K562 (cell line): ENCODE results near the gene ADM2. TPM values are rescaled to one million over a fixed set of nuclear protein-coding genes. Genes with fewer than 3 reads are reported as not detected.

ENCODE experiments used
- ATAC-seq: fragments of 200-7000 bp; cut with Tn5 transposase; 3 replicates; pipeline ENCODE4 v1.9.1; 2020; ENCODE audit warnings: moderate library complexity
- BruUV-seq: library from RNA; stranded (reverse); fragments of 400-500 nt; replicated peaks from 2 replicates; lab custom pipeline; 2021; lab: Mats Ljungman, UMichigan
- CTCF ChIA-PET: fragments of 300-600 bp; formaldehyde crosslinking; extraction: SDS; loops from one replicate; lab custom pipeline; 2021; ENCODE audit warnings: low intra/inter-chr PET ratio; lab: Yijun Ruan, JAX
- POLR2A ChIA-PET: fragments of 300-600, 350-650 bp; sonication (Branson Sonifier 250); formaldehyde crosslinking; extraction: SDS; loops from one replicate; lab custom pipeline; 2021; ENCODE audit warnings: antibody characterized with exemption, inconsistent platforms; lab: Yijun Ruan, JAX
- DNase-seq, 4 experiments: peaks; one replicate each; pipeline versions ENCODE4 v3.0.0 to v3.0.0-alpha.2; 2011 to 2018; ENCODE audit warnings: low spot score in 3 of 4, mixed read lengths in 3 of 4; ENCODE audit errors: extremely low read depth in 1 of 4
- FAIRE-seq: peaks from 2 replicates; lab custom pipeline; 2011; peaks lifted over from hg19 to GRCh38; lab: Jason Lieb, UNC
- H2AFZ ChIP-seq: 2 replicates; pipeline ENCODE4 v1.6.0; 2011; ENCODE audit warnings: low read depth, low read length, control low read depth, inconsistent platforms
- H3K27ac ChIP-seq: fragments of 200-600 bp; 3 replicates; pipeline ENCODE4 v1.8.0; 2011; ENCODE audit warnings: low read depth, mild to moderate bottlenecking, control low read depth, inconsistent platforms, low read length, moderate library complexity, mixed read lengths; ENCODE audit errors: extremely low read depth
- H3K27me3 ChIP-seq, 2 experiments: fragments of 300-600 bp in 1 of 2; 2 replicates in 1 of 2; 3 replicates in 1 of 2; pipeline versions ENCODE4 v1.6.0 to v1.8.0; 2011; ENCODE audit warnings: inconsistent platforms in 2 of 2, low read length in 2 of 2, mild to moderate bottlenecking in 1 of 2, mixed read lengths in 1 of 2, moderate library complexity in 1 of 2; ENCODE audit not compliant: control insufficient read depth in 2 of 2, insufficient read depth in 2 of 2
- H3K36me3 ChIP-seq: fragments of 300-600 bp; 3 replicates; pipeline ENCODE4 v1.8.0; 2011; ENCODE audit warnings: mild to moderate bottlenecking, low read length, inconsistent platforms; ENCODE audit not compliant: control insufficient read depth, insufficient read depth
- H3K4me1 ChIP-seq, 2 experiments: fragments of 200-600 bp in 1 of 2; replicated peaks in 1 of 2; 2 replicates in 1 of 2; 3 replicates in 1 of 2; pipeline versions ENCODE4 v1.5.1 to v1.8.0; 2011; ENCODE audit warnings: inconsistent platforms in 2 of 2, low read length in 2 of 2, mild to moderate bottlenecking in 1 of 2, mixed read lengths in 1 of 2, moderate library complexity in 1 of 2; ENCODE audit not compliant: control insufficient read depth in 2 of 2, insufficient read depth in 2 of 2
- H3K4me2 ChIP-seq: 2 replicates; pipeline ENCODE4 v1.6.1; 2011; ENCODE audit warnings: low read length, control low read depth, inconsistent platforms, mixed read lengths; ENCODE audit not compliant: insufficient read depth
- H3K4me3 ChIP-seq: fragments of 200-600 bp; sonication (generic), shearing (Covaris generic); 2 replicates; pipeline ENCODE4 v1.5.1; 2016; ENCODE audit warnings: control low read depth, inconsistent platforms
- H3K79me2 ChIP-seq: fragments of 200-600 bp; 3 replicates; pipeline ENCODE4 v1.8.0; 2011; ENCODE audit warnings: low read length, inconsistent platforms; ENCODE audit not compliant: control insufficient read depth, insufficient read depth
- H3K9ac ChIP-seq, 2 experiments: 2 replicates each; pipeline versions ENCODE4 v1.6.0 to v1.6.1; 2011; ENCODE audit warnings: low read depth in 2 of 2, low read length in 2 of 2, control low read depth in 1 of 2, inconsistent platforms in 1 of 2, mild to moderate bottlenecking in 1 of 2, mixed read lengths in 1 of 2; ENCODE audit not compliant: insufficient read depth in 1 of 2
- H3K9me1 ChIP-seq: one replicate; pipeline ENCODE4 v1.6.0; 2011; ENCODE audit warnings: inconsistent platforms, mild to moderate bottlenecking, low read length, moderate library complexity; ENCODE audit not compliant: control insufficient read depth, insufficient read depth
- H3K9me3 ChIP-seq: replicated peaks from 2 replicates; pipeline ENCODE4 v1.5.1; 2011; ENCODE audit warnings: low read depth, low read length, inconsistent platforms; ENCODE audit not compliant: control insufficient read depth, insufficient read depth
- H4K20me1 ChIP-seq: replicated peaks from 2 replicates; pipeline ENCODE4 v1.6.1; 2011; ENCODE audit warnings: low read length, inconsistent platforms, mixed read lengths; ENCODE audit not compliant: control insufficient read depth, insufficient read depth
- CHD2 ChIP-seq: IDR thresholded peaks from 2 replicates; pipeline ENCODE4 v1.6.1; 2011; ENCODE audit warnings: low read depth, low read length
- NR2C1 ChIP-seq, 2 experiments: fragments of 450-650 bp; IDR thresholded peaks; 2 replicates each; pipeline ENCODE4 v1.6.1; 2017; ENCODE audit warnings: mild to moderate bottlenecking in 2 of 2, antibody characterized with exemption in 1 of 2, inconsistent platforms in 1 of 2, missing compliant biosample characterization in 1 of 2, missing genetic modification characterization in 1 of 2
- PML ChIP-seq: IDR thresholded peaks from 2 replicates; pipeline ENCODE4 v1.6.1; 2012; ENCODE audit warnings: low read length, inconsistent platforms
- POLR2G ChIP-seq: fragments of 200-400 bp; formaldehyde crosslinking; IDR thresholded peaks from 2 replicates; pipeline ENCODE4 v1.6.1; 2017; ENCODE audit warnings: low read depth, mild to moderate bottlenecking, antibody characterized with exemption, low read length, moderate library complexity
- ZBTB7A ChIP-seq: IDR thresholded peaks from 2 replicates; pipeline ENCODE4 v1.6.1; 2011; ENCODE audit warnings: low read depth, mild to moderate bottlenecking, low read length, moderate library complexity, borderline replicate concordance; ENCODE audit not compliant: control insufficient read depth
- WGBS: fragments of 100-300 bp; shearing (Covaris generic); methylation state at CpG from one replicate; pipeline ENCODE4 v1.1.6; 2016; ENCODE audit warnings: low coverage, mixed read lengths; ENCODE audit not compliant: insufficient coverage; ENCODE audit errors: missing lambda C conversion rate; 5-methylcytosine and 5-hydroxymethylcytosine counted together
- in situ Hi-C: fragments of 300-500 bp; cut with MboI; formaldehyde crosslinking; loops from 4 replicates; pipeline ENCODE4 v1.15.0; 2018; ENCODE audit warnings: inconsistent platforms, mixed read lengths
- intact Hi-C: fragments of 100-400 bp; cut with micrococcal nuclease; formaldehyde crosslinking; loops from 2 replicates; pipeline ENCODE4 v1.14.2; 2022
- polyA plus RNA-seq, 8 experiments: library from polyadenylated mRNA; depleted of rRNA in 4 of 8; stranded (reverse) in 5 of 8; unstranded in 3 of 8; fragments of >200 nt; fragmentation: Nextera tagmentation in 2 of 8; fragmentation: Illumina TruSeq in 1 of 8; extraction: Ambion mirVana in 2 of 8; extraction: Trizol in 1 of 8; gene quantifications; 2 replicates each; pipeline versions ENCODE4 v1.2.1 to v1.2.3, GENCODE V29; 2011 to 2014; ENCODE audit warnings: inconsistent platforms in 1 of 8, missing spikeins in 1 of 8
- total RNA-seq, 7 experiments: library from RNA; depleted of rRNA in 6 of 7; stranded (reverse); fragments of >200 nt in 6 of 7; fragmentation: Illumina TruSeq in 2 of 7; extraction: Trizol in 2 of 7; gene quantifications; 2 replicates each; pipeline versions ENCODE4 v1.2.1 to v1.2.3, GENCODE V29; 2011 to 2021; ENCODE audit warnings: low replicate concordance in 1 of 7

Gene ADM2
- total and polyA plus RNA-seq, 9 of the 15 experiments (the other 6 are each of a cell fraction or from before 2014, with no cell fraction given) = 0.11 to 5.1 (median 0.38) TPM

DNA sequence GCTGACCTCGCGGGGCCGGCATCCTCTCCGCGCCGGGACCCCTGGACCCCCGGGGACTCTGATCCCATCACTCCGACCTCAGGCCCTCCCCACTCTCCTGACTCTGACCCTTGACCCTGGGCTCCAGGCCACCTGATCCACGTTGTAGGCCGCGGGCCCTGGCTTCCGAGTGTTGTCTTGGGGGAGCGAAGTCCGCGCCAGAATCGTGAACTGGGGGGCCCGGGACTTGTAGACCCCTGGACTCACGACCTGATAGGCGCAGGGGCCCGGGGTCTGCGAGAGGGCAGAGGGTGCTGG is 49.2 kb downstream of the ADM2 start:
- H2AFZ ChIP-seq = no peak overlapping the region
- H3K4me3 ChIP-seq = no peak overlapping the region
- DNase-seq = no peak
- no peak overlapping the region for H3K9ac ChIP-seq
- FAIRE-seq = no peak
- POLR2A ChIA-PET = no interaction called here
- in situ Hi-C loops = no loop called here
- WGBS = 98% methylated on average over 7 of the region's 21 CpGs
- no TSS peak for BruUV-seq
- intact Hi-C loops = no loop called here
- H3K27ac ChIP-seq = no peak overlapping the region
- H3K9me1 ChIP-seq = no peaks in the 10 kb centered on the region
- no peak for TF ChIP-seq CHD2
- peak; percentile 55; the same call in 1 of the 2 replicates for TF ChIP-seq POLR2G
- TF ChIP-seq, all 486 proteins: peak for 1
- H4K20me1 ChIP-seq = no peaks in the 10 kb centered on the region
- H3K9me3 ChIP-seq = 0 out of 2 replicates have a peak, but pooled peaks cover 2% of the 10 kb centered on the region
- no peaks in the 10 kb centered on the region for H3K36me3 ChIP-seq
- H3K79me2 ChIP-seq = peaks cover 14% of the 10 kb centered on the region; the same call in 2 of the 3 replicates
- H3K4me1 ChIP-seq = peaks cover 18 to 56% of the 10 kb centered on the region in 2 experiments; a peak in 4 of 5 replicates
- H3K27me3 ChIP-seq = no peaks in the 10 kb centered on the region
- no peak for ATAC-seq
- H3K4me2 ChIP-seq = no peak overlapping the region
- CTCF ChIA-PET = no interaction called here

GRCh38 chr22:50530877-50531545 is 49.7 kb downstream of the ADM2 start:
- Histone ChIP-seq H3K9me3 (0 out of 2 replicates have a peak, but pooled peaks cover 2% of the 10 kb centered on the region), H3K27me3 (no peaks in the 10 kb centered on the region), H2AFZ (no peak overlapping the region), H3K9ac (no peak overlapping the region), H3K4me1 (peaks cover 18 to 51% of the 10 kb centered on the region in 2 experiments; a peak in 4 of 5 replicates), H3K36me3 (no peaks in the 10 kb centered on the region), H3K79me2 (peaks cover 12% of the 10 kb centered on the region; the same call in 2 of the 3 replicates), H4K20me1 (no peaks in the 10 kb centered on the region), H3K27ac (no peak overlapping the region), H3K4me2 (no peak overlapping the region), H3K9me1 (no peaks in the 10 kb centered on the region), H3K4me3 (no peak overlapping the region)
- POLR2A ChIA-PET = no interaction called here
- ATAC-seq (no peak), DNase-seq (no peak), FAIRE-seq (no peak)
- BruUV-seq = no TSS peak
- CTCF ChIA-PET = no interaction called here
- no peak for TF ChIP-seq PML
- no peak for TF ChIP-seq ZBTB7A
- no peak for TF ChIP-seq NR2C1 (IDR thresholded peaks at IDR 0.05)
- no peak for TF ChIP-seq NR2C1 (tag; IDR thresholded peaks at IDR 0.05)
- TF ChIP-seq POLR2G = peak; percentile 55
- in situ Hi-C loops = no loop called here
- 96% methylated on average over 13 of the region's 53 CpGs for WGBS
- intact Hi-C loops = no loop called here
